ENCODE results near the gene AFAP1.

Gene AFAP1

GRCh38 chr4:7763106-7763505 lies 176.6 kb downstream of the AFAP1 start:
- H3K4me3 ChIP-seq (replicated peaks in 1 of 2; ENCODE audit: low read depth in 2 of 2, low read length in 2 of 2): no peak overlapping the region
- DNase-seq (ENCODE audit: low read depth in 2 of 2): no peak
- TF ChIP-seq, protein P1, sequence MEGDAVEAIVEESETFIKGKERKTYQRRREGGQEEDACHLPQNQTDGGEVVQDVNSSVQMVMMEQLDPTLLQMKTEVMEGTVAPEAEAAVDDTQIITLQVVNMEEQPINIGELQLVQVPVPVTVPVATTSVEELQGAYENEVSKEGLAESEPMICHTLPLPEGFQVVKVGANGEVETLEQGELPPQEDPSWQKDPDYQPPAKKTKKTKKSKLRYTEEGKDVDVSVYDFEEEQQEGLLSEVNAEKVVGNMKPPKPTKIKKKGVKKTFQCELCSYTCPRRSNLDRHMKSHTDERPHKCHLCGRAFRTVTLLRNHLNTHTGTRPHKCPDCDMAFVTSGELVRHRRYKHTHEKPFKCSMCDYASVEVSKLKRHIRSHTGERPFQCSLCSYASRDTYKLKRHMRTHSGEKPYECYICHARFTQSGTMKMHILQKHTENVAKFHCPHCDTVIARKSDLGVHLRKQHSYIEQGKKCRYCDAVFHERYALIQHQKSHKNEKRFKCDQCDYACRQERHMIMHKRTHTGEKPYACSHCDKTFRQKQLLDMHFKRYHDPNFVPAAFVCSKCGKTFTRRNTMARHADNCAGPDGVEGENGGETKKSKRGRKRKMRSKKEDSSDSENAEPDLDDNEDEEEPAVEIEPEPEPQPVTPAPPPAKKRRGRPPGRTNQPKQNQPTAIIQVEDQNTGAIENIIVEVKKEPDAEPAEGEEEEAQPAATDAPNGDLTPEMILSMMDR (IDR thresholded peaks at IDR 0.05; ENCODE audit: low read depth, low read length): no peak

GRCh38 chr4:7762376-7763030 lies 177.2 kb downstream of the AFAP1 start:
- no peak overlapping the region for H3K4me3 ChIP-seq (replicated peaks in 1 of 2; ENCODE audit: low read depth in 2 of 2, low read length in 2 of 2)
- TF ChIP-seq, protein P1 (IDR thresholded peaks at IDR 0.05; ENCODE audit: low read depth, low read length): no peak
- no peak for DNase-seq (ENCODE audit: low read depth in 2 of 2)

DNA sequence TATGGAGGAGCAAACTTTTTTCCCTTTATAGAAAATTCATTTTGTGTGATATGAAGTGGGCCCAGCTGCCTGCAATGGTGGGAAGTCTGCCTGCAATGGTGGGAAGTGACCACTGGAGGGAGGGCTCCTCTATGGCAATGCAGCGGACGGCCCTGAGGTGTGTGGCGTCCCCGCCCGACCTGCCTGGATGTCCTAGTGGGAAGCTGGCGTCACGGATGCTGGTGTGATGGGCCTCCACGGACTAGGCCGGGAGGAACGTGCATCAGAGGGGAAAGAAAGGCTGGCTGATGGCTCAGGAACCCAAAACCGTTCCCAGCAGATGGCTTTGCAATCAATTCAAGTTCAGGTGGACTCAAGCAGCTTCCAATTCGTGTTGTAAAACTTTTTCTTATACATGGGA lies 177.9 kb downstream of the AFAP1 start:
- H3K4me3 ChIP-seq (replicated peaks in 1 of 2; ENCODE audit: low read depth in 2 of 2, low read length in 2 of 2): no peak overlapping the region
- DNase-seq (ENCODE audit: low read depth in 2 of 2): peak; percentile 64 to 65
- TF ChIP-seq, protein P1 (IDR thresholded peaks at IDR 0.05; ENCODE audit: low read depth, low read length): peak; percentile 75

DNA sequence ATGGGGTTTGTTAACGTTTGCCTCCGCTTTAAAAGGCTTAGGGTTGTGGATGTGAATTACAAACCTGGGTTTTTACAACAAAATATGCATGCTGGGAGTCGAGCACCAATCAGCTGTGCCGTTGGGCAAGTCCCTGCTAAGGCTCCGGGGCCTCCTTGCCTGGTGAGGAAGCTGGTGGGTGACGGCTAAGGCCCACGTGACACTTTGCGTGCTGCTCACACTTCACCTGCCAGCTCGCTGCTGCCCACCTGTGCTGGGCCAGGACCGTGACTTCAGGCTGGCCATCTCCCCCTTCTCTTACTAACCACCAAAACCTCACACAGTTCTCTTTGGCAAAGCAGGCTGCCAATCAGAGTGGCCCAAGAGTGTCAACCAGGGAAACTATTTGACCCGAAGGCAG lies 178.3 kb downstream of the AFAP1 start:
- TF ChIP-seq, protein P1 (IDR thresholded peaks at IDR 0.05; ENCODE audit: low read depth, low read length): no peak
- no peak overlapping the region for H3K4me3 ChIP-seq (replicated peaks in 1 of 2; ENCODE audit: low read depth in 2 of 2, low read length in 2 of 2)

DNA sequence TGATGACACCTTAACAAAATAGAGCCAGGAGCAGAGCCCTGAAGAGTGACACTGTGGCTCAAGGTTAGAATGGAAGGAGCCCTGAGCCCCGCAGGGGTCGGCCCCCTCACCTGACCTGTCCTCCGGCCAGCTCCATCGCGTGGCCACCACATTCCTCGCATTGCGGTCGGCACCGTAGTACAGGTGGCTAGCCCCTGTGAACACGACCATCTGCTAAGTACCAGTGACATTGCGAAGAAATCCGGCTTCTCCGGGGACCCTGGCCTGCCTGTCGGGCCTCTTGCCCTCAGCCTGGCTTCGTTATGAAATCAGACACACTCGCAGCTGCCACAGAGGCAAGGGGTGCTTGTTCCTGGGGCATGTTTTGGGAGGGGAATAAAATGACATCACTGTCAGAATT lies 179.0 kb downstream of the AFAP1 start:
- H3K4me3 ChIP-seq (replicated peaks in 1 of 2; ENCODE audit: low read depth in 2 of 2, low read length in 2 of 2): no peak overlapping the region
- DNase-seq (ENCODE audit: low read depth in 2 of 2): no peak
- TF ChIP-seq, protein P1 (IDR thresholded peaks at IDR 0.05; ENCODE audit: low read depth, low read length): no peak

More for the DNA sequence above, 178.3 kb downstream of the AFAP1 start:
- DNase-seq (ENCODE audit: low read depth in 2 of 2): no peak

DNA sequence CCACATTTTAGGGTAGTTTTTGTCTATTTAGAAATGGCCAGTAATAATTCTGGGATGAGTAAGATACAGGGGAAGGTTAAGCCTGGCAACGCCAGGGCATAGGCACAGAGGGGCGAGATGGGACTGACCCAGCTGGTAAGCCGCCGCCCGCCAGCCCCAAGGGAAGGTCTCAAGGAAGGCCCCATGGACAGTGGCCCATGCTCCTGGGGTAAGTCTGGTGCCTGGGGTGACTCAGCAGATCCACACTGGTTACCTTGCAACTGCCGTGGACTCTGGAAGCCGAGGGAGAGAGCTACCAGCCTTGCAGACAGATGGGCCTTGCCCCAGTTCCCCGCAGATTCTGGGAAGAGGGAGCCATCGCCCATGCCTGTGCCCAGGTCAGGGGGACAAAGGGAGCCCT lies 179.4 kb downstream of the AFAP1 start:
- TF ChIP-seq, protein P1 (IDR thresholded peaks at IDR 0.05; ENCODE audit: low read depth, low read length): no peak
- no peak for DNase-seq (ENCODE audit: low read depth in 2 of 2)
- H3K4me3 ChIP-seq (replicated peaks in 1 of 2; ENCODE audit: low read depth in 2 of 2, low read length in 2 of 2): no peak overlapping the region

GRCh38 chr4:7759635-7760034 lies 180.0 kb downstream of the AFAP1 start:
- H3K4me3 ChIP-seq (replicated peaks in 1 of 2; ENCODE audit: low read depth in 2 of 2, low read length in 2 of 2): no peak overlapping the region
- no peak for DNase-seq (ENCODE audit: low read depth in 2 of 2)
- TF ChIP-seq, protein P1 (IDR thresholded peaks at IDR 0.05; ENCODE audit: low read depth, low read length): no peak
